ENCODE data around the gene TRMT13. TPM values are rescaled to one million over a fixed set of nuclear protein-coding genes. Genes with fewer than 3 reads are reported as not detected.

Gene TRMT13
- total RNA-seq (10 to 100 TPM in 6 of 9 donors, 1 to 10 TPM in 2, under 1 TPM in 1; 0.72 to 19.7 (median 14.2) TPM), polyA plus RNA-seq (10 to 100 TPM in 2 of 3 donors, 1 to 10 TPM in 1; 9.6 to 18.2 (median 14.6) TPM)
- long read RNA-seq, donor 1, partial matches to known transcripts = 0 of 2 reads
- long read RNA-seq, donor 1, other reads (novel, unspliced or antisense) = 0 of 2 reads
- long read RNA-seq, donor 2, partial matches to known transcripts = 7 of 8 reads
- long read RNA-seq, donor 2, other reads (novel, unspliced or antisense) = 0 of 8 reads
- long read RNA-seq, donor 3, partial matches to known transcripts = 0 of 1 reads
- long read RNA-seq, donor 3, other reads (novel, unspliced or antisense) = 0 of 1 reads
- long read RNA-seq, donor 4, partial matches to known transcripts = 1 of 3 reads
- long read RNA-seq, donor 4, other reads (novel, unspliced or antisense) = 0 of 3 reads
- long read RNA-seq, donor 5, transcript TRMT13-202 (11 exons, 3,129 nt) = major isoform, 5 of 12 reads
- long read RNA-seq, donor 5, partial matches to known transcripts = 0 of 12 reads
- long read RNA-seq, donor 5, other reads (novel, unspliced or antisense) = 7 of 12 reads
- long read RNA-seq, donor 6, partial matches to known transcripts = 2 of 6 reads
- long read RNA-seq, donor 6, other reads (novel, unspliced or antisense) = 2 of 6 reads
- long read RNA-seq, donor 7, partial matches to known transcripts = 0 of 2 reads
- long read RNA-seq, donor 7, other reads (novel, unspliced or antisense) = 0 of 2 reads
- long read RNA-seq, donor 8, partial matches to known transcripts = 0 of 2 reads
- long read RNA-seq, donor 8, other reads (novel, unspliced or antisense) = 0 of 2 reads
- long read RNA-seq, donor 9, partial matches to known transcripts = 18 of 18 reads
- long read RNA-seq, donor 9, other reads (novel, unspliced or antisense) = 0 of 18 reads
- long read RNA-seq, donor 10, partial matches to known transcripts = 0 of 2 reads
- long read RNA-seq, donor 10, other reads (novel, unspliced or antisense) = 0 of 2 reads

GRCh38 chr1:100132566-100133477 is at the start of gene TRMT13, which contains the start of gene SASS6:
Gene TRMT13, plus strand, starts transcription at chr1:100133163. Its CDS starts 6 bp downstream, at chr1:100133169.
Gene SASS6, minus strand, starts transcription at chr1:100132930. Its CDS starts 116 bp downstream, at chr1:100132814.
- H3K4me3 ChIP-seq = peak within 1 kb of the TSS; percentile 63 to 90 (median 72)
- peak in 1 of 2 donors; percentile 45 for TF ChIP-seq POLR2A (IDR thresholded peaks at IDR 0.05)
- TF ChIP-seq CTCF (IDR thresholded peaks at IDR 0.05) = peak in 2 of 6 experiments; percentile 45 to 51
- no peaks in the 10 kb centered on the region for H3K27me3 ChIP-seq
- intact Hi-C loops (cut with DNase I) = no loop called here
- DNase-seq = peak; percentile 96 to 99 (median 98)
- WGBS, 4 donors = 0 to 1% (median 0%) methylated on average over 46 to 57 of the region's 57 CpGs
- no peaks in the 10 kb centered on the region for H3K9me3 ChIP-seq (replicated peaks in 1 of 3)
- peaks cover 23 to 30% of the 10 kb centered on the region in 2 donors for H3K4me1 ChIP-seq (replicated peaks in 1 of 2)
- H3K36me3 ChIP-seq (replicated peaks in 1 of 2) = peaks cover 0 to 8% of the 10 kb centered on the region in 2 donors
- H3K27ac ChIP-seq = peak within 1 kb of the TSS in 4 of 5 donors; percentile 59 to 78 (median 66)

- WGBS, 4 donors = 75 to 95% (median 82%) methylated on average over 1 of the region's 1 CpG
- Histone ChIP-seq H3K9me3 (replicated peaks in 1 of 3) (peaks cover 0 to 8% (median 0%) of the 10 kb centered on the region in 3 donors), H3K27me3 (no peaks in the 10 kb centered on the region), H3K4me3 (no peak overlapping the region), H3K4me1 (replicated peaks in 1 of 2) (no peaks in the 10 kb centered on the region), H3K27ac (no peak overlapping the region), H3K36me3 (replicated peaks in 1 of 2) (peaks cover 0 to 12% of the 10 kb centered on the region in 2 donors)
- intact Hi-C loops (cut with DNase I) = no loop called here
- TF ChIP-seq CTCF (IDR thresholded peaks at IDR 0.05) (no peak), POLR2A (IDR thresholded peaks at IDR 0.05) (no peak)
- DNase-seq = no peak
Measured at GRCh38 chr1:100087396-100087795, 45.6 kb upstream of the TRMT13 start.

GRCh38 chr1:100089082-100089481 is 43.9 kb upstream of the TRMT13 start:
- no peak for DNase-seq
- Histone ChIP-seq H3K4me1 (replicated peaks in 1 of 2) (no peaks in the 10 kb centered on the region), H3K27ac (no peak overlapping the region), H3K9me3 (replicated peaks in 1 of 3) (peaks cover 0 to 8% (median 0%) of the 10 kb centered on the region in 3 donors), H3K4me3 (no peak overlapping the region), H3K36me3 (replicated peaks in 1 of 2) (no peaks in the 10 kb centered on the region), H3K27me3 (no peaks in the 10 kb centered on the region)
- TF ChIP-seq POLR2A (IDR thresholded peaks at IDR 0.05) = no peak
- TF ChIP-seq CTCF (IDR thresholded peaks at IDR 0.05) = no peak
- intact Hi-C loops (cut with DNase I) = no loop called here
- 93 to 100% (median 96%) methylated on average over 1 of the region's 1 CpG for WGBS, 4 donors

Measured in adrenal gland (tissue), 19 donors.